Measurements from ENCODE around the gene RBM20. TPM values are rescaled to one million over a fixed set of nuclear protein-coding genes. Genes with fewer than 3 reads are reported as not detected.

The RBM20 gene
- polyA plus RNA-seq, 2 of the 4 experiments (the other 2 are of a cell fraction), result 1.5 to 1.8 TPM

DNA sequence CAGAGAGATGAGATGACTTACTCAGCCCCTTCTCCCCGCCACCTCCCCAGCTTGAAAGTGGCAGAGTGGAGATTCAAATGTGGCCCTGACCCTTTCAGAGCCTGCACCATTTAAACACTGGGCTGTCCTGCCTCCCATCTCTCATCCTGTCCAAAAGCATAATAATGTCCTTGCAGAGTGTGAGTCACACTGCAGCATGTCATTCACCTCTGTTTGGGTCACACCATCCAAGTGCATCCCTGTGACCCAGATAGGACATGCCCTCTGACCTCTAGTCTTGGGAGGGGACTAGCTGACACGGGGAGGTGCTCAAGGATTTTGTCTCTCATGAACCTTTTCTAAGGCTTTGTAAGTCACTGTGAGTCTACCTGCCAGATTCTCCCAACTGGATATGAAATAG lies 138.5 kb downstream of the RBM20 start:
- ChIA-PET POLR2A (no interaction called here), CTCF (interaction anchor here (2.2 kb wide), 1 partner anchor 9 kb away, joined by 5 read pairs; no protein-coding TSS in a partner anchor)
- Histone ChIP-seq H3K9me3 (no peaks in the 10 kb centered on the region), H3K4me2 (no peak overlapping the region), H3K27ac (no peak overlapping the region), H3K4me1 (no peaks in the 10 kb centered on the region), H3K4me3 (no peak overlapping the region)
- FAIRE-seq (no peak), ATAC-seq (no peak), DNase-seq (ENCODE audit: low read depth in 1 of 2, low spot score in 1 of 2) (no peak)
- TF ChIP-seq RNF2 (IDR thresholded peaks at IDR 0.05; ENCODE audit: borderline replicate concordance, low read depth) (no peak), KDM5A (IDR thresholded peaks at IDR 0.05) (no peak), HMGXB4 (CRISPR knock-in tag; IDR thresholded peaks at IDR 0.05; ENCODE audit: borderline replicate concordance) (no peak), ZC3H11A (IDR thresholded peaks at IDR 0.05) (no peak), ESRRA (IDR thresholded peaks at IDR 0.05; ENCODE audit: borderline replicate concordance, low read length) (no peak), EP300 (IDR thresholded peaks at IDR 0.05) (no peak), GATA3 (IDR thresholded peaks at IDR 0.05; ENCODE audit: borderline replicate concordance) (no peak), ZNF302 (CRISPR knock-in tag; IDR thresholded peaks at IDR 0.05) (no peak), FOSB (CRISPR knock-in tag; IDR thresholded peaks at IDR 0.05) (no peak), CBX2 (IDR thresholded peaks at IDR 0.05; ENCODE audit: borderline replicate concordance, low read depth) (no peak), POLR2AphosphoS2 (conservative IDR thresholded peaks at IDR 0.05; ENCODE audit: low read length) (no peak), ZFP36 (IDR thresholded peaks at IDR 0.05; ENCODE audit: borderline replicate concordance, partially characterized antibody) (no peak), MAZ (IDR thresholded peaks at IDR 0.05; ENCODE audit: borderline replicate concordance, low read depth, low read length) (no peak), KDM1A (IDR thresholded peaks at IDR 0.05; ENCODE audit: low read depth) (no peak), CEBPB (IDR thresholded peaks at IDR 0.05) (no peak)
- TF ChIP-seq, protein P1, sequence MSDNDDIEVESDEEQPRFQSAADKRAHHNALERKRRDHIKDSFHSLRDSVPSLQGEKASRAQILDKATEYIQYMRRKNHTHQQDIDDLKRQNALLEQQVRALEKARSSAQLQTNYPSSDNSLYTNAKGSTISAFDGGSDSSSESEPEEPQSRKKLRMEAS (IDR thresholded peaks at IDR 0.05), result no peak
- 51% methylated on average over 2 of the region's 2 CpGs for WGBS (ENCODE audit: missing lambda C conversion rate)

DNA sequence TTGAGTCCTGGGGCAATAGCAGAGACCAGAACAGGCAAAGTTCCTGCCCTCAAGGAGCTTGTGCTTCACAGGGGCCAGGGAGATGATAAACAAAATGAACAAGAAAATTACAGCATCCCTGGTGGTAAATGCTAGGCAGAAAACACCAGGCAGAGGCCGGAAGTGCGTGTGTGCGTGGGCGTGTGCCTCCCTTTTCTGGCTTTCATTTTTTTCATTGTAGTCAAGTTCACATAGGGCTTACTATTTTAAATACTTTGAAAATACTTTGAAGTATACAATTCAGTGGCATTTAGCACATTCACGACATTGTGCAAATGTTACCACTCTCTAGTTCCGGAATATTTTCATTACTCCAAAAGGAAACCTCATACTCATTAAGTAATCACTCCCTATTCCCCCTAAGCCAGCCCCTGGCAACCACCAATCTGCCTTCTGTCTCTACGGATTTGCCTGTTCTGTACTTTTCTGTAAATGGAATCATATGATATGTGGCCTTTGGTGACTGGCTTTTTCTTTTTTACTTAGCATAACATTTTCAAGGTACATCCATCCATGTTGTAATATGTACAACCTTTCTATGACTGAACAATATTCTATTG lies 139.5 kb downstream of the RBM20 start:
- H3K27ac ChIP-seq, result no peak overlapping the region
- no peak for TF ChIP-seq JUN (IDR thresholded peaks at IDR 0.05)
- no peak for TF ChIP-seq HOXB5 (CRISPR knock-in tag; IDR thresholded peaks at IDR 0.05)
- no peak for TF ChIP-seq HEYL (CRISPR knock-in tag; IDR thresholded peaks at IDR 0.05)
- no peak for TF ChIP-seq TFCP2L1 (CRISPR knock-in tag; IDR thresholded peaks at IDR 0.05)
- TF ChIP-seq EHMT2 (IDR thresholded peaks at IDR 0.05; ENCODE audit: low read depth), result no peak
- TF ChIP-seq RFX5 (IDR thresholded peaks at IDR 0.05), result no peak
- TF ChIP-seq HOXA7 (CRISPR knock-in tag; IDR thresholded peaks at IDR 0.05), result no peak
- no peak for TF ChIP-seq HMGXB4 (CRISPR knock-in tag; IDR thresholded peaks at IDR 0.05; ENCODE audit: borderline replicate concordance)
- ATAC-seq (no peak), FAIRE-seq (peak; percentile 13), DNase-seq (ENCODE audit: low read depth in 1 of 2, low spot score in 1 of 2) (no peak)
- 69% methylated on average over 7 of the region's 7 CpGs for WGBS (ENCODE audit: missing lambda C conversion rate)
- H3K4me1 ChIP-seq, result no peaks in the 10 kb centered on the region
- no peak overlapping the region for H3K4me2 ChIP-seq
- CTCF ChIA-PET, result interaction anchor here (2.2 kb wide), 1 partner anchor 10 kb away, joined by 5 read pairs; no protein-coding TSS in a partner anchor
- H3K9me3 ChIP-seq, result no peaks in the 10 kb centered on the region
- H3K4me3 ChIP-seq, result no peak overlapping the region
- POLR2A ChIA-PET, result no interaction called here

Data from A549 (cell line).